ENCODE measurements around the gene KRT15.

The KRT15 gene

DNA sequence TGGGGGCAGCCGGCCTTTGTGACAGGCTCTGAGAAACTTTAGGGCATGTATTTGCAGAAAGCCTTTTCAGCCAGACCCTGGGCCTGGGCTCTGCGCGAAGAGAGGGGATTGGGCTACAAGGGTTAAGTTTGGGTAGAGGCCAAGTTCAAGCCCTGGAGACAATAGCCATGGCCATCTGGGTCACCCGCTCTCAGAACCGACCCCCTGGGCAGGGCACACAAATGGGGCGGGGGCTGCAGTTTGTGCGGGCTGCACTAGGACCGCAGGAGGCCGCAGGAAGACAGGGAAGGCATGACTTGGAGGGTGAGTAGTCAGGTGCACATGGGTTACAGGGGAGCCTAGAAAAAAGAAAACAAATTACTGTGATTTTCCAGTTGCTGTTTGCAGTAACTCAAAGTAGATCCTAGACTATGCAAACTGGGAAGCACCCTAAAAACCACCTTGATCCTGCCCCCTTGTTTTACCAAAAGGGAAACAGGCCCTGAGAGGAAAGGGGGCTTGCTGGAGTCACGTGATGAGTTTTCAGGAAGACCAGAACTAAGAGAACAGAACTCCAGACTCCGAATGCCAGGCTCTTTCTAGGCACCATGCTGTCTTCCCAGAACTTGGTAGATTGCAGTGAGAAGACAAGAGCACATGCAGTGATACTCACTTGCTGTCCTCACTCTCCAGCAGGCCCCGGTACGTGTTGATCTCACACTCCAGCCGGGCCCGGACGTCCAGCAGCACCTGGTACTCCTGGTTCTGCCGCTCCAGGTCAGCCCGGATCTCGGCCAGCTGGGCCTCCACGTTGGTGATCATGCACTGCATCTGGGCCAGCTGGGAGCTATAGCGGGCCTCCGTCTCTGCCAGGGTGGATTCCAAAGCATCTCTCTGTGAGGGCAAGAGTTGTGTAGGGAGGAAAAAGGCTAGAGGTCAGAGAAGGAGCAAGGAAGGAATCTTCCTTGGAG, 41.5 kb downstream of the KRT15 start:
- DNase-seq = no peak

DNA sequence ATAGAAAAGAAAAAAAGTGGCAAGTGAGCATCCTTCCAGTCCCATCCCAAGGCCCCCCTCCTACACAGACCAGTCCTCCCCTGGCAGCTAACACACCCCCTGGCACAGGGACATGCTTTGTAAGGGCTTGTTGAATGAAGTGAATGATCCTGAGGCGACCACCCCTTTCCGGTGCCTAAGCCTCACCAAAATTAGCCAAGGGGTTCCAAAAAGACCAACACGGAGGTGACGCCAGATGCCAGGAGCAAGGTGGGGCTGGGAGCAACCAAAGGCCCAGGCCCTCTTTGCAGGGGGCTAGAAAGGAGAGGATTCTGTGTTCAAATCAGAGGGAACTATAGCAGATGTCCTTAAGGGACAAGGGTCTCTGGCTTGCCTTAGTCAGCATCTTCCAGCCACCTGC, 43.3 kb downstream of the KRT15 start:
- DNase-seq = no peak

DNA sequence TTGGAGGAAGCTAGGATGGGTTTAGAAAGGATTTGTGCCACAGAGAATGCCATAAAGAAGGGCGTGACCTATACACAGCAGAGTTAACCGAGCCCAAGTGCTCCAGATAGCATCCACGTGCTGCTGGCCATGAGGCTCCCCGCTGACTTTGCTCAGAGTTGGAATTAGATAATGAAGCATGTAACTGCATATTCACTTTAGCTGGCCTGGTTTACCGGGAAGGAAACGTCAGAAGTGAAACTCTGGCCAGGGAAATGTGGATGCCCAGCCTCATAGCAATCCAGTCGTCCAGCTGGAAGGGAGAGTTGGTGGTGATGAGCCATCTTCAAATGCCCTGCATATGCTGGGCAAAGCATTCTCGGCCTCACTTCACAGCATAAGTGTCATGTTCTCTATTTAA, 43.8 kb downstream of the KRT15 start:
- DNase-seq = no peak

DNA sequence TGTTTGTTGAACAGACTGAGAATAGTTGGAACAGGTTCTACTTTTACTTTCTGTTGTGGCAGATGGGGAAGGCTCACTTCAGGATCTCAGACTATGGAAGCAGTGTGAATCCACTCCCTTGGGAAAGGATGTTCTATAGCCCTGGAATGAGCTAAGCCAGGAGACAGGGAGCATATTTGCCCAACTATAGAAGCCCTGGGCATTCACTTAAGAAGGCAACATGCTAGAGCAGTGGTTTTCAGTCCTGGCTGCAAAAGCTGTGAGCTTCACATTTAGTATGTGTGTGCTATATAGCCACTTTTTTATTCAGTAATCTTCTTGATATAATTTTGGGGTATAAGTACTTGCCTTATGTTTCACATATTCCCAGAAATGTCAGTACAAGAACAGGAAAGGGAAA, 50.3 kb downstream of the KRT15 start:
- DNase-seq = no peak

DNA sequence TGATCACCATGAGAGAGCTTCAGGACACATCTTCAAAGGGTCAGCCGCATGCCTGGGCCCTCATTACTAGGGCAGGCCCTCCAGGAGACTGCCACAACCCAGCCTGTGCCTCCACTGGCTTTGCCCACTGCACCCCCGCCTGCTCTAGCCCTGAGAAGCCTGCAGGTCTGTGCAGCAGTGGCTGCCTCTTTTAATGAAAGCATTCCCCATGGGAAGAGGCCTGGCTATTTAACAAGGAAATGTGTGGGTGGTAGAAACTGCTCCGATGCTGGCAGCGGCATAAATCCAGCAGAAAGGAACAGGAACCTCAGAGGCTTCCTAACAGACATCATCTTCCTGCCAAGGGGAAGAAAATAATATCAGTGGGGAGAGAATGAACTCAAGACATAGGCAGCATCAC, 51.1 kb downstream of the KRT15 start:
- DNase-seq = no peak

DNA sequence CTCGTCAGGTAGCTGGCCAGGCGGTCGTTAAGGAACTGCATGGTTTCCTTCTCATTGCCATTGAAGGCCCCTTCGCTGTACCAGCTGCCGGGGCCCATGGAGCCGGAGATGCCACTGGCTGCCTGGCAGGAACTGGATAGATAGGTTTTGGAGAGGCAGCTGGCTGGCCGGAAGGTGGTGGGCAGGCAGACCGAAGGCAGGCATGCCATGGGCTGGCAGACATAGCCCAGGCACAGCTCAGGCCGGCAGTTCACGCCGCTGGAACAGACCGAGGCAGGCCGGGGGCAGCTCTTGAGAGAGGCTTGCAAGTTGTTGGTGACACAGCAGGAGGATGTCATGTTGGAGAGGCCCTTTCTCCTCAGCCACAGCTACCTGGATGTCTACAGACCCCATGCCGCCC, 51.7 kb downstream of the KRT15 start, which contains the start of gene KRT32:
Gene KRT32, minus strand, starts transcription at position 399 of the 400 bp plus-strand sequence. Its CDS starts 61 bp downstream, at position 338.
- no peak for DNase-seq

DNA sequence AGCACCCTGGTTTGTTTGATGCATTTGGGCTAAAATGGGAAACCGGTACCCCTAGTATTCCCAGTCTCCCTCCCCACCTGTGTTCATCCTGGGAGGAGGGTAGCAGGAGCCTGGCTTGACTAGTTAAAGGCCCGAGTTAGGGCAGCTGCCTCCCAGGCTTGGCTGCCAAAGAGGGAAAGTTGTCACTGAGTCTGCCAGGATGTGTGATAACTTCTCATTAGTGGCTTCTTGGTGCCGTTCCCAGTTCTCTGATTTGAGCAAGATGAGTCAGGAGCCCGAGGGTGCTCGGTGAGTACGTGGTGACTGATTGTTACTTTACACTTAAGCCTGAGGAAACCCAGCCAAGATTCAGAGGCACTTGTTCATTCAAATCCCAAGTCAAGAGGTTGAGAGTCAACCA, 54.0 kb downstream of the KRT15 start:
- DNase-seq = no peak

DNA sequence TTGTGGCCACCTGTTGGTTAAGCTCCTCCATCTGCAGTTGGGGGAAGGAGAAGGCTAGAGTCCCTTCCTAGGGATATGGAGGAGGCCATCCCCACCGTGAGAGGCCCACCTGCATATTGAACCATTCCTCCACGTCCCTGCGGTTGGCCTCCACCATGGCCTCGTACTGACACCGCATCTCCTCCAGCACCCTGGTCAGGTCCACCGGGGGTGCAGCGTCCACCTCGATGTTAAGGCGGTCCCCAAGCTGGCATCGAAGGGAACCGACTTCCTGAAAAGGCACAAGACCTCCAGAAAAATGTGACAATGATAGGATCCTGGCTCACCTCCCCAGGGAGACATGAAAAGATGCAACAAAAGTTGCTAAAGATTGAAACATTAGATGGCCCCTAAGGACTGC, 54.5 kb downstream of the KRT15 start:
- no peak for DNase-seq

DNA sequence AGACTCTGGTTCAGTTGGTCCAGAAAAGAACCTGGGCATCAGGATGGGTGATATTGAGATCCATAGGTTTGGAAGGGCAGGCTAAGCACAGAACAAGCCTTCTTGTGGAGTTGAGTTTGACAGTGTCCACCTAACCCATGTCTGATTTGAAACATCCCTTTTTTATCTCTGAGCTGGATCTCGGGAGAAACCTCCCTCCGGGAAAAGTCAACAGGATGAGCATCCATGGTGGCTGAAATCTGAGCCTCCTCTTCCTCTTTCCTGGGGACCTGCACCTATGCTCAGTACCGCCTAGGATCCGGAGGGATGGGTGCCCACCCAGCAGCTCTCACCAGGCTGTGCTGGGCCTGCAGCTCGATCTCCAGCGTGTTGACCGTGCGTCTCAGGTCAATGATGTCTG, 54.9 kb downstream of the KRT15 start:
- DNase-seq = no peak

All from Kasumi-1 (cell line).